GM13976 (cell line): ENCODE results near the gene HPGD.

Experiments used
- DNase-seq: peaks from one replicate; pipeline ENCODE4 v3.0.0; 2012; ENCODE audit warnings: low spot score
- CTCF ChIP-seq: IDR thresholded peaks from 2 replicates; pipeline ENCODE4 v1.5.1; 2012; ENCODE audit warnings: borderline replicate concordance, mild to moderate bottlenecking; ENCODE audit not compliant: insufficient read depth; ENCODE audit errors: extremely low read depth, missing control alignments, control extremely low read depth
- in situ Hi-C: fragments of 300-500 bp; cut with MboI; formaldehyde crosslinking; loops from one replicate; pipeline ENCODE4 v1.12.0; 2022; ENCODE audit warnings: low sequenced_read_pairs, mixed read lengths, inconsistent platforms; ENCODE audit not compliant: unreplicated experiment

Gene HPGD

DNA sequence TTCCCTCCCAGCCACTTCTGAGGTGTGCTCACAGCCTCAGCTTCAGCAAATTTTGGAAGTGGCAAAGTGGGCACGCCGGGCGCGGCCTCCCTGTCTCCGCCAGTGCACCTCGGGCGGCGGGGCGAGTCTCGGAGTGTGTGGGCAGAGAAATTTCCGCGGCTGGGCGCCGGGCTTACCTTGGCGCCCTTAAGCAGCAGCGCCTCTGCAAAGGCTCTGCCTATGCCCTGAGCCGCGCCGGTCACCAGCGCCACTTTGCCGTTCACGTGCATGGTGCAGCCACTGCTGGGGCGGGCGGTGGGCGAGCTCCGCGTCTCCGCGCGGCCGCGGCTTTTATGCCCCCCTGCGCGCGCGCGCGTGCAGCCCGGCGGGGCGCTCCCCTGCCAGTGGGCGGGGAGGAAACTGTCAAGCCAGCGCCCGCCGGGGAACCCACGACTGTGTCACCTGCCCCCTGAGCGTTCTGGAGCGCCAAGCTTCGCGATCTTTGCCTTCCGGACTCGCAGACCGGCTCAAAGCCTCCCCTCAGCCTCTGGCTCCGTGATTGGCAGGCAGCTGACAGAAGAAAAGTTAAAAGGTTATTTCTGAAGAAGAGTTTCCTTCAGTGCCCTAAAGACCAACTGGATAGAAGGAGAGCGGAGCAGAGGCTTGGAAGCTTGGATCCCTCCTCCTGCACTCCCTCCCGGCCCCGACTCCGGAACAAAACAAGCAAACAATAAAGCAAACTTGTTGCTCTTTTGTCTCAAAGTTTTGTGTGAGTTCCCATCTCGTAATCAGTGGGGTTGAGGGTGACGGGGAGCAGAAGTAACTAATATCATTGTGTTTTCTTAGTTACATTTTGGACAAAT, at the start of gene HPGD:
HPGD (minus strand) TSS at position 306 of the 842 bp plus-strand sequence; CDS start at position 269, 37 bp downstream.
- no peak for TF ChIP-seq CTCF
- in situ Hi-C loops = no loop called here
- peak; percentile 38 for DNase-seq

DNA sequence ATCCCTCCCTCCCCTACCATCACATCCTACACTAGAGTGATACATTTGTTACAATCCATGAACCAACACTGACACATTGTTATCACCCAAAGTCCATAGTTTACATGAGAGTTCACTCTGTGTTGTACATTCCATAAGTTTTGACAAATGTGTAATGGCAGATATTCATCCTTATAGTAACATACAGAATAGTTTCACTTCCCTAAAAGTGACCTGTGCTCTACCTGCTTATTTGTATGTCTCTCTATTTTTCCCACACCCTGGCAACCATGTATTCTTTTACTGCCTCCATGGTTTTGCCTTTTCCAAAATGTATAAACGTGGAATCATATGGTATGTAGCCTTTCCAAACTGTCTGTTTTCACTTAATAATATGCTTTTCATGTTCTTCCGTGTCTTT, 42.2 kb upstream of the HPGD start:
- in situ Hi-C loops = no loop called here
- TF ChIP-seq CTCF = no peak
- DNase-seq = no peak

- no peak for DNase-seq
- TF ChIP-seq CTCF = no peak
- in situ Hi-C loops = no loop called here
These were observed 41.1 kb upstream of the HPGD start for GRCh38 chr4:174563399-174563798.

- no peak for DNase-seq
- in situ Hi-C loops = no loop called here
- no peak for TF ChIP-seq CTCF
These were observed 39.3 kb upstream of the HPGD start for GRCh38 chr4:174561560-174561959.

GRCh38 chr4:174559894-174560293, 37.6 kb upstream of the HPGD start:
- no peak for TF ChIP-seq CTCF
- in situ Hi-C loops = no loop called here
- DNase-seq = no peak

DNA sequence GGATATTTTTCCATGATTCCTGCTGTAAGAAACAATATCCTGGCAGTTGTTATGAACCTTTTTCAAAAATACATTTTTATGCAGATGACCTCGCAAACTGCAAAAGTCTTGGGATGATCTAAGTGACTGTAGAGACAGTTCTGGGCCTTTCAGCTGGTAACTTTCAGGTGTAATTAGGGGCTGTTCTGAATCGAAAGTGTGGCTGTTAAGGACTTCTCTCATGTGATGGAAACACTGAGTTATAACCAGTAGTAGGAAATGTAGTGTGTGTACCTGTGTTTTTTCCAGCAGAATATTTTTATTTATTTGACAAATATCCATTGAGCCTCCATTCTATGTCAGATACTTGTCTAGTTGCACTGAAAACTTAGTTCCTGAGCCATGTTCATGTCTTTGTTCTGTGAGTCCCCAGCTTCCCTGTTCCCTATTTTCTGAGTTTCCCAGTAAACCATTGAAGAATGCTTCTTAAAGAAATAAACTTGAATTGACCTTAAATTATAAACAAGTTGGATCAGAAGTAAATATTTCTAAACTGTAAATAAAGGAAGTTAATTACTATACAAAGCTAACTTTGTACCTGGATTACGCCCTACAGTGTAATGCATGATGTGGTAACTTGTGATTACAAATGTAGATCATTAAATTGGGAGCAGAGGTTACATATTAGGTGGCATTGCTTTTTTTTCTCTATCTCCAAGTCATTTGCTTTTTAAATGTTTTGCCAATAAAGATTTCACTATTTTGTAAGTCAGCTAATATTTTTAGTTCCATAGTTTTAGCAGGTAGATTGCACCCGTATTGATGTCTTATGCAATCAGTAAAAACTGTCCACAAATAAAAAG, 33.7 kb upstream of the HPGD start:
- in situ Hi-C loops = no loop called here
- DNase-seq = no peak
- TF ChIP-seq CTCF = no peak
